T1000 (cell line): ENCODE results near the gene MMP3.
"Not testable (repeated sequence)": the region's sequence is repeated elsewhere in the genome, so short reads cannot be mapped to it uniquely, and the experiment has no call there.

Experiments
- DNase-seq: peaks from one replicate; lab custom pipeline; 2025; ENCODE audit warnings: mixed read lengths; lab: John Stamatoyannopoulos, UW

Gene MMP3

GRCh38 chr11:102843489-102843888 is at the start of gene MMP3:
Gene MMP3 (minus strand): TSS chr11:102843609. CDS start chr11:102843546, 63 bp downstream.
- no peak for DNase-seq

GRCh38 chr11:102891736-102892135 is 48.3 kb upstream of the MMP3 start:
- DNase-seq, result no peak

GRCh38 chr11:102886999-102887398 is 43.6 kb upstream of the MMP3 start:
- no peak for DNase-seq

GRCh38 chr11:102883141-102883540 is 39.7 kb upstream of the MMP3 start:
- DNase-seq, result no peak

GRCh38 chr11:102882389-102883024 is 39.1 kb upstream of the MMP3 start:
- DNase-seq, result no peak

- DNase-seq, result no peak
Measured at GRCh38 chr11:102879801-102880200, 36.4 kb upstream of the MMP3 start.

- no peak for DNase-seq
Measured at GRCh38 chr11:102878595-102878994, 35.2 kb upstream of the MMP3 start.

GRCh38 chr11:102874852-102875251 is 31.4 kb upstream of the MMP3 start, which contains the start of gene MMP12:
Gene MMP12 (minus strand): TSS chr11:102874982. CDS start chr11:102874937, 45 bp downstream.
- no peak for DNase-seq

GRCh38 chr11:102869354-102869964 is 26.1 kb upstream of the MMP3 start:
- not testable (repeated sequence) for DNase-seq

GRCh38 chr11:102868339-102868738 is 24.9 kb upstream of the MMP3 start:
- no peak for DNase-seq

- DNase-seq, result no peak
Measured at GRCh38 chr11:102864724-102865123, 21.3 kb upstream of the MMP3 start.

GRCh38 chr11:102853956-102854355 is 10.5 kb upstream of the MMP3 start:
- DNase-seq, result no peak

GRCh38 chr11:102853055-102853454 is 9.6 kb upstream of the MMP3 start:
- no peak for DNase-seq

GRCh38 chr11:102850973-102851745 is 7.8 kb upstream of the MMP3 start:
- DNase-seq, result no peak

GRCh38 chr11:102849311-102849710 is 5.9 kb upstream of the MMP3 start:
- DNase-seq, result no peak

GRCh38 chr11:102846292-102846691 is 2.9 kb upstream of the MMP3 start:
- no peak for DNase-seq

- DNase-seq, result no peak
Measured at GRCh38 chr11:102842930-102843329, 479 bp downstream of the MMP3 start.

GRCh38 chr11:102840018-102840417 is 3.4 kb downstream of the MMP3 start:
- no peak for DNase-seq

- DNase-seq, result no peak
Measured at GRCh38 chr11:102837646-102838045, 5.8 kb downstream of the MMP3 start.

- DNase-seq, result no peak
Measured at GRCh38 chr11:102837156-102837555, 6.3 kb downstream of the MMP3 start.

GRCh38 chr11:102836290-102836875 is 7.0 kb downstream of the MMP3 start:
- DNase-seq, result no peak

GRCh38 chr11:102833731-102834130 is 9.7 kb downstream of the MMP3 start:
- DNase-seq, result no peak

- no peak for DNase-seq
Measured at GRCh38 chr11:102832612-102833011, 10.8 kb downstream of the MMP3 start.
